Mononuclear cell (primary cell): ENCODE measurements around the gene SLC49A3. TPM values are rescaled to one million over a fixed set of nuclear protein-coding genes. Genes with fewer than 3 reads are reported as not detected.
"Not testable (repeated sequence)": the region's sequence is repeated elsewhere in the genome, so short reads cannot be mapped to it uniquely, and the experiment has no call there.

ENCODE experiments used
- H3K27me3 ChIP-seq: 2 replicates; pipeline ENCODE4 v1.6.0; 2011; ENCODE audit warnings: low read length, control low read depth; ENCODE audit not compliant: insufficient read depth
- H3K4me1 ChIP-seq: 2 replicates; pipeline ENCODE4 v1.5.1; 2011; ENCODE audit warnings: mild to moderate bottlenecking, low read length, control low read depth; ENCODE audit not compliant: insufficient read depth
- H3K4me3 ChIP-seq: 2 replicates; pipeline ENCODE4 v1.5.1; 2011; ENCODE audit warnings: mild to moderate bottlenecking, low read length, moderate library complexity
- H3K9me3 ChIP-seq: 2 replicates; pipeline ENCODE4 v1.5.1; 2011; ENCODE audit warnings: low read depth, mild to moderate bottlenecking, control low read depth, low read length
- total RNA-seq: library from RNA; depleted of rRNA; stranded (reverse); fragments of >200 nt; gene quantifications from one replicate; pipeline ENCODE4 v1.2.3, GENCODE V29; 2012

The SLC49A3 gene
- total RNA-seq, 1 donor = 2.9 TPM

DNA sequence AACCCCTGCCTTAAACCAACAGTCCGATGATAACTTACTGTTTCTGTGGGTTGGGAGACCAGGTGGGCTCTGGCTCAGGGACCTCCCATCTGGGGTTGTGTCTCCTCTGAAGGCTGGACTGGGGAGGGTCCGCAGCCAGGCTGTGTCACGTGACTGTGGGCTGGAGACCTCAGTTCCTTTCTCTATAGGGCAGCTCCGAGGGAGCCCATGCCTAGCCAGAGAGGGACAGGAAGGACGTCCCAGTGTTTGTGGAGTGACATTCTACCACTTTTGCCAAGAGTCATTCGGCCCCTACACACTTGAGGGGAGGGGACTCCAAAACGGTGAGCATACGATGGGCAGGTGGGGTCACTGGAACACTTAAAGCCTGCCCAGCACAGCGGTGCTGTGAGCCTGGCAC lies 21.2 kb upstream of the SLC49A3 start:
- Histone ChIP-seq H3K27me3 (no peaks in the 10 kb centered on the region), H3K4me1 (peaks cover 43% of the 10 kb centered on the region), H3K9me3 (no peaks in the 10 kb centered on the region), H3K4me3 (no peak overlapping the region)

DNA sequence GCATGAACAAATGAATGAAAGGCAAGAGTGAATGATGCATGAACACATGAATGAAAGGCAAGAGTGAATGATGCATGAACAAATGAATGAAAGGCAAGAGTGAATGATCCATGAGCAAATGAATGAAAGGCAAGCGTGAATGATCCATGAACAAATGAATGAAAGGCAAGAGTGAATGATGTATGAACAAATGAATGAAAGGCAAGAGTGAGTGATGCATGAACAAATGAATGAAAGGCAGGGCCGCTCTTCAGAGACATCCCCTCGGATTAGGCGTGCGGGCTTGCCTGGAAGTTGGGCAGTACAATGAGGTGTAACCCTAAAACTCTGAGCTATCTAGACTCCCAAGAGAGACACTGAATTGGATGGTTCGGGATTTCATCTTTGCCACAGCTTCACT lies 20.4 kb upstream of the SLC49A3 start:
- peaks cover 48% of the 10 kb centered on the region for H3K4me1 ChIP-seq
- no peaks in the 10 kb centered on the region for H3K9me3 ChIP-seq
- H3K4me3 ChIP-seq = no peak overlapping the region
- H3K27me3 ChIP-seq = no peaks in the 10 kb centered on the region

- H3K4me3 ChIP-seq = no peak overlapping the region
- peaks cover 48% of the 10 kb centered on the region for H3K4me1 ChIP-seq
- no peaks in the 10 kb centered on the region for H3K27me3 ChIP-seq
- no peaks in the 10 kb centered on the region for H3K9me3 ChIP-seq
Observed at GRCh38 chr4:708631-708933, 19.6 kb upstream of the SLC49A3 start.

GRCh38 chr4:707929-708630 lies 19.1 kb upstream of the SLC49A3 start:
- Histone ChIP-seq H3K9me3 (no peaks in the 10 kb centered on the region), H3K4me3 (no peak overlapping the region), H3K4me1 (peaks cover 48% of the 10 kb centered on the region), H3K27me3 (no peaks in the 10 kb centered on the region)

GRCh38 chr4:706834-707598 lies 18.1 kb upstream of the SLC49A3 start:
- H3K4me1 ChIP-seq = peaks cover 48% of the 10 kb centered on the region
- H3K4me3 ChIP-seq = no peak overlapping the region
- no peaks in the 10 kb centered on the region for H3K9me3 ChIP-seq
- no peaks in the 10 kb centered on the region for H3K27me3 ChIP-seq

GRCh38 chr4:706083-706633 lies 17.2 kb upstream of the SLC49A3 start:
- not testable (repeated sequence) for H3K27me3 ChIP-seq, H3K9me3 ChIP-seq
- peak overlapping the region; percentile 80 for H3K4me3 ChIP-seq
- H3K4me1 ChIP-seq = peaks cover 48% of the 10 kb centered on the region

- Histone ChIP-seq H3K27me3 (no peaks in the 10 kb centered on the region), H3K9me3 (no peaks in the 10 kb centered on the region), H3K4me3 (peak within 1 kb of the TSS; percentile 80), H3K4me1 (peaks cover 48% of the 10 kb centered on the region)
Observed at GRCh38 chr4:705278-706082, 16.5 kb upstream of the SLC49A3 start, which contains the start of gene PCGF3. Gene PCGF3 (plus strand): TSS chr4:705832. CDS start chr4:733681, 27,849 bp downstream.

DNA sequence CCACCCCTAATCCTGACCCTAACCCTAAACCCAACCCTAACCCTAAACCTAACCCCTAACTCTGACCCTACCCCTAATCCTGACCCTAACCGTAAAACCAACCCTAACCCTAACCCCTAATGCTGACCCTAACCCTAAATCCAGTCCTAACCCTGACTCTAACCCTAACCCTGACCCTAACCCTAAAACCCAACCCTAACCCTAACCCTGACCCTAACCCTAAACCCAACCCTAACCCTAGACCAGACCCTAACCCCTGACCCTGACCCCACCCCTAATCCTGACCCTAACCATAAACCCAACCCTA lies 16.0 kb upstream of the SLC49A3 start:
- Histone ChIP-seq H3K9me3 (no peaks in the 10 kb centered on the region), H3K4me3 (peak overlapping the region; percentile 52), H3K4me1 (peaks cover 49% of the 10 kb centered on the region), H3K27me3 (no peaks in the 10 kb centered on the region)

DNA sequence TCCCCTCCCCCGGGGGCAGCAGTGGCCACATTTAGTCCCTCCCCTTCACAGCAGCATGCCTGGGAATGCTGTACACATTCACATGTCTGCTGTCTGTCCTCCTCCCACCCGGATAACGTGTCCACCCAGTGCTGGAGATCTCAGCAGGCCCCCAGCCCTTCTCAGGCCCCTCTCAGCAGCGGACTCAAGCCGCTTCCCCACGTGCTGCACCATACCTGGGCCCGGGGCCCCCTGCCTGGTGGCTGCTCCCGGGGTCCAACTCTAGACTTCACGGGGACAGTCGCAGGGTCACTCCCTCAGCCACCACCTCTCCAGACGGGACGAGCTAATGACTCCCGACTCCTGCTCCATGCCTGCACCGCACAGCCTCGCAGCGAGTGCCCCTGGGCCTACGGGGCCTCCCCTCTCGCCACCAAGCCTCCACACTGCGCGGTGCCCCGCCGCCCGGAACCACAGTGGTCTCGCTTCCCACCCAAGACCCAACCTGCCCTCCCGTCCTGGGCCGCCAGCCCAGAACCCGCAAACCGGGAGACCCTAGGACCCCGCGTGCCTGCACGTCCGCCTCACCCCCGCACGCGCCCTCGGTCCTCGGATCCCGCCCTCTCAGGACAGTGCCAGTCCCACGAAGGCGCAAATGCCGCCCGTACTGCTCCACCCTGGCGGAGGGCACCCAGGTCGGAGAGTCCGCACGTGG lies 15.4 kb upstream of the SLC49A3 start:
- peaks cover 51% of the 10 kb centered on the region for H3K4me1 ChIP-seq
- H3K4me3 ChIP-seq = no peak overlapping the region
- H3K9me3 ChIP-seq = no peaks in the 10 kb centered on the region
- no peaks in the 10 kb centered on the region for H3K27me3 ChIP-seq

DNA sequence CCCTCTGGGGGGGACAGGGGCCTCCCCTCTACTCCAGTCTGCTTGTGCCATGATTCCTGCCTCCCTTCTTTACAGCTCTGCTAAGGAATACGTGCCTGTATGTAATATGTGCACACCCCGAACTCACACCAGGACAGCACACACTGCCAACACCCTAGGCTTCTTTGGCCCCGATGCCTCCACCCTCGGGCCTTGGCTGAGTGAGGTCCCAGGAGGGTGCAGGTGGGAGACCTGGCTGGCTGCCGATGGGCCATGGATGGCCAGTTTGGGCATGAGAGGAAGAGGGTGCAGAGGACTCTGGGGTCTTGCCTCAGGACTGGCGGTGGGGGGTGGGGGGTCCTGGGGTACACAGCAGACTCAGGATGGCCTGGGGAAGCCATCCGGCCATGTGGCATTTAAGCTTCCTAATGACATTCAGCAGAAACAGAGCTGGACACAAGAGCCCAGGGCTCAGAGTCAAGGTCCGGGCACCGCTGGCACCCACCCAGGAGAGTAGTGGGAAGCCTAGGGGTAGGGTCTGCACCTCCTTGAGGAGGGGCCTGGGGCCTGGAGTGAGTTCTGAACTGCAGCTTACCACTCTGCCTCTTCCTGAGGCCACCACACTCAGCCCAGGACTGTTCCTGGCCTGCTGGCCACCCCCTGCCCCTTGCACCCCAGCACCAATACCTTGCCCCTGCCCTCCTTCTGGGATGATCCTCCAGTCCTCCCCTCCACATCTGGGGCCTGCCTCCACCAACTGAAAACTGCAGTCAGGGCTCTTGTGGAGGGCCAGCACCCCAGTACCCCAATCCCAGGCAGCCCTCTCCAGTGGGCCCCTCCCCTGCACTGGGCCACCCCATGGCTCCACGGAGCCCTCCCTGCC lies 14.6 kb upstream of the SLC49A3 start:
- H3K27me3 ChIP-seq = no peaks in the 10 kb centered on the region
- H3K4me3 ChIP-seq = no peak overlapping the region
- H3K4me1 ChIP-seq = peaks cover 51% of the 10 kb centered on the region
- H3K9me3 ChIP-seq = no peaks in the 10 kb centered on the region

GRCh38 chr4:702618-703048 lies 13.7 kb upstream of the SLC49A3 start:
- Histone ChIP-seq H3K27me3 (no peaks in the 10 kb centered on the region), H3K4me1 (peaks cover 42% of the 10 kb centered on the region)

GRCh38 chr4:700587-701264 lies 11.8 kb upstream of the SLC49A3 start:
- Histone ChIP-seq H3K27me3 (no peaks in the 10 kb centered on the region), H3K4me3 (no peak overlapping the region), H3K4me1 (peaks cover 26% of the 10 kb centered on the region), H3K9me3 (no peaks in the 10 kb centered on the region)

More at GRCh38 chr4:702618-703048, 13.7 kb upstream of the SLC49A3 start:
- Histone ChIP-seq H3K4me3 (no peak overlapping the region), H3K9me3 (no peaks in the 10 kb centered on the region)

- H3K4me1 ChIP-seq = peaks cover 23% of the 10 kb centered on the region
- H3K27me3 ChIP-seq = no peaks in the 10 kb centered on the region
- no peaks in the 10 kb centered on the region for H3K9me3 ChIP-seq
- no peak overlapping the region for H3K4me3 ChIP-seq
Observed at GRCh38 chr4:699816-700580, 11.0 kb upstream of the SLC49A3 start.
